K562 (cell line): Measurements from ENCODE around the gene SPATA31C2. TPM values are rescaled to one million over a fixed set of nuclear protein-coding genes. Genes with fewer than 3 reads are reported as not detected.

Experiments used
- ATAC-seq: fragments of 200-7000 bp; cut with Tn5 transposase; 3 replicates; pipeline ENCODE4 v1.9.1; 2020; ENCODE audit warnings: moderate library complexity
- BruUV-seq: library from RNA; stranded (reverse); fragments of 400-500 nt; replicated peaks from 2 replicates; lab custom pipeline; 2021; lab: Mats Ljungman, UMichigan
- CTCF ChIA-PET: fragments of 300-600 bp; formaldehyde crosslinking; extraction: SDS; loops from one replicate; lab custom pipeline; 2021; ENCODE audit warnings: low intra/inter-chr PET ratio; lab: Yijun Ruan, JAX
- POLR2A ChIA-PET: fragments of 300-600, 350-650 bp; sonication (Branson Sonifier 250); formaldehyde crosslinking; extraction: SDS; loops from one replicate; lab custom pipeline; 2021; ENCODE audit warnings: antibody characterized with exemption, inconsistent platforms; lab: Yijun Ruan, JAX
- DNase-seq, 4 experiments: peaks; one replicate each; pipeline versions ENCODE4 v3.0.0 to v3.0.0-alpha.2; 2011 to 2018; ENCODE audit warnings: low spot score in 3 of 4, mixed read lengths in 3 of 4; ENCODE audit errors: extremely low read depth in 1 of 4
- FAIRE-seq: peaks from 2 replicates; lab custom pipeline; 2011; peaks lifted over from hg19 to GRCh38; lab: Jason Lieb, UNC
- H2AFZ ChIP-seq: 2 replicates; pipeline ENCODE4 v1.6.0; 2011; ENCODE audit warnings: low read depth, low read length, control low read depth, inconsistent platforms
- H3K27ac ChIP-seq: fragments of 200-600 bp; 3 replicates; pipeline ENCODE4 v1.8.0; 2011; ENCODE audit warnings: low read depth, mild to moderate bottlenecking, control low read depth, inconsistent platforms, low read length, moderate library complexity, mixed read lengths; ENCODE audit errors: extremely low read depth
- H3K27me3 ChIP-seq, 2 experiments: fragments of 300-600 bp in 1 of 2; 2 replicates in 1 of 2; 3 replicates in 1 of 2; pipeline versions ENCODE4 v1.6.0 to v1.8.0; 2011; ENCODE audit warnings: inconsistent platforms in 2 of 2, low read length in 2 of 2, mild to moderate bottlenecking in 1 of 2, mixed read lengths in 1 of 2, moderate library complexity in 1 of 2; ENCODE audit not compliant: control insufficient read depth in 2 of 2, insufficient read depth in 2 of 2
- H3K36me3 ChIP-seq: fragments of 300-600 bp; 3 replicates; pipeline ENCODE4 v1.8.0; 2011; ENCODE audit warnings: mild to moderate bottlenecking, low read length, inconsistent platforms; ENCODE audit not compliant: control insufficient read depth, insufficient read depth
- H3K4me1 ChIP-seq, 2 experiments: fragments of 200-600 bp in 1 of 2; replicated peaks in 1 of 2; 2 replicates in 1 of 2; 3 replicates in 1 of 2; pipeline versions ENCODE4 v1.5.1 to v1.8.0; 2011; ENCODE audit warnings: inconsistent platforms in 2 of 2, low read length in 2 of 2, mild to moderate bottlenecking in 1 of 2, mixed read lengths in 1 of 2, moderate library complexity in 1 of 2; ENCODE audit not compliant: control insufficient read depth in 2 of 2, insufficient read depth in 2 of 2
- H3K4me2 ChIP-seq: 2 replicates; pipeline ENCODE4 v1.6.1; 2011; ENCODE audit warnings: low read length, control low read depth, inconsistent platforms, mixed read lengths; ENCODE audit not compliant: insufficient read depth
- H3K4me3 ChIP-seq: fragments of 200-600 bp; sonication (generic), shearing (Covaris generic); 2 replicates; pipeline ENCODE4 v1.5.1; 2016; ENCODE audit warnings: control low read depth, inconsistent platforms
- H3K79me2 ChIP-seq: fragments of 200-600 bp; 3 replicates; pipeline ENCODE4 v1.8.0; 2011; ENCODE audit warnings: low read length, inconsistent platforms; ENCODE audit not compliant: control insufficient read depth, insufficient read depth
- H3K9ac ChIP-seq, 2 experiments: 2 replicates each; pipeline versions ENCODE4 v1.6.0 to v1.6.1; 2011; ENCODE audit warnings: low read depth in 2 of 2, low read length in 2 of 2, control low read depth in 1 of 2, inconsistent platforms in 1 of 2, mild to moderate bottlenecking in 1 of 2, mixed read lengths in 1 of 2; ENCODE audit not compliant: insufficient read depth in 1 of 2
- H3K9me1 ChIP-seq: one replicate; pipeline ENCODE4 v1.6.0; 2011; ENCODE audit warnings: inconsistent platforms, mild to moderate bottlenecking, low read length, moderate library complexity; ENCODE audit not compliant: control insufficient read depth, insufficient read depth
- H3K9me3 ChIP-seq: replicated peaks from 2 replicates; pipeline ENCODE4 v1.5.1; 2011; ENCODE audit warnings: low read depth, low read length, inconsistent platforms; ENCODE audit not compliant: control insufficient read depth, insufficient read depth
- H4K20me1 ChIP-seq: replicated peaks from 2 replicates; pipeline ENCODE4 v1.6.1; 2011; ENCODE audit warnings: low read length, inconsistent platforms, mixed read lengths; ENCODE audit not compliant: control insufficient read depth, insufficient read depth
- RBM17 ChIP-seq: fragments of 200-400 bp; formaldehyde crosslinking; IDR thresholded peaks from 2 replicates; pipeline ENCODE4 v1.6.1; 2017; ENCODE audit warnings: low read depth, mild to moderate bottlenecking, low read length, borderline replicate concordance
- SMARCE1 ChIP-seq: fragments of 450-650 bp; IDR thresholded peaks from 2 replicates; pipeline ENCODE4 v1.7.1; 2016; ENCODE audit warnings: mild to moderate bottlenecking
- SOX6 ChIP-seq: fragments of 450-650 bp; IDR thresholded peaks from 2 replicates; pipeline ENCODE4 v1.6.1; 2014; ENCODE audit warnings: mild to moderate bottlenecking
- XRCC5 ChIP-seq: fragments of 200-400 bp; formaldehyde crosslinking; IDR thresholded peaks from 2 replicates; pipeline ENCODE4 v1.6.1; 2017; ENCODE audit warnings: low read depth, mild to moderate bottlenecking, low read length
- ZC3H4 ChIP-seq: sonication (generic); formaldehyde crosslinking; IDR thresholded peaks from 2 replicates; pipeline ENCODE4 v1.9.0; 2021; ENCODE audit warnings: missing genetic modification reagents, borderline replicate concordance
- ZFX ChIP-seq: sonication (generic); formaldehyde crosslinking; IDR thresholded peaks from 2 replicates; pipeline ENCODE4 v1.8.0; 2022; ENCODE audit warnings: mild to moderate bottlenecking, missing genetic modification reagents, moderate library complexity
- WGBS: fragments of 100-300 bp; shearing (Covaris generic); methylation state at CpG from one replicate; pipeline ENCODE4 v1.1.6; 2016; ENCODE audit warnings: low coverage, mixed read lengths; ENCODE audit not compliant: insufficient coverage; ENCODE audit errors: missing lambda C conversion rate; 5-methylcytosine and 5-hydroxymethylcytosine counted together
- in situ Hi-C: fragments of 300-500 bp; cut with MboI; formaldehyde crosslinking; loops from 4 replicates; pipeline ENCODE4 v1.15.0; 2018; ENCODE audit warnings: inconsistent platforms, mixed read lengths
- intact Hi-C: fragments of 100-400 bp; cut with micrococcal nuclease; formaldehyde crosslinking; loops from 2 replicates; pipeline ENCODE4 v1.14.2; 2022
- polyA plus RNA-seq, 8 experiments: library from polyadenylated mRNA; depleted of rRNA in 4 of 8; stranded (reverse) in 5 of 8; unstranded in 3 of 8; fragments of >200 nt; fragmentation: Nextera tagmentation in 2 of 8; fragmentation: Illumina TruSeq in 1 of 8; extraction: Ambion mirVana in 2 of 8; extraction: Trizol in 1 of 8; gene quantifications; 2 replicates each; pipeline versions ENCODE4 v1.2.1 to v1.2.3, GENCODE V29; 2011 to 2014; ENCODE audit warnings: inconsistent platforms in 1 of 8, missing spikeins in 1 of 8
- total RNA-seq, 7 experiments: library from RNA; depleted of rRNA in 6 of 7; stranded (reverse); fragments of >200 nt in 6 of 7; fragmentation: Illumina TruSeq in 2 of 7; extraction: Trizol in 2 of 7; gene quantifications; 2 replicates each; pipeline versions ENCODE4 v1.2.1 to v1.2.3, GENCODE V29; 2011 to 2021; ENCODE audit warnings: low replicate concordance in 1 of 7
- TF ChIP-seq, protein P1 (sequence below): IDR thresholded peaks from 2 replicates; pipeline ENCODE4 v1.6.1; 2016; ENCODE audit warnings: missing genetic modification characterization, missing compliant biosample characterization
- TF ChIP-seq, protein P2 (sequence below): fragments of 250-450 bp; sonication (Bioruptor Pico); IDR thresholded peaks from 2 replicates; pipeline ENCODE4 v1.5.0; 2022; ENCODE audit warnings: mild to moderate bottlenecking

Gene SPATA31C2
- total and polyA plus RNA-seq, 9 of the 15 experiments (the other 6 are each of a cell fraction or from before 2014, with no cell fraction given), result 0.04 to 0.27 (median 0.16) TPM

DNA sequence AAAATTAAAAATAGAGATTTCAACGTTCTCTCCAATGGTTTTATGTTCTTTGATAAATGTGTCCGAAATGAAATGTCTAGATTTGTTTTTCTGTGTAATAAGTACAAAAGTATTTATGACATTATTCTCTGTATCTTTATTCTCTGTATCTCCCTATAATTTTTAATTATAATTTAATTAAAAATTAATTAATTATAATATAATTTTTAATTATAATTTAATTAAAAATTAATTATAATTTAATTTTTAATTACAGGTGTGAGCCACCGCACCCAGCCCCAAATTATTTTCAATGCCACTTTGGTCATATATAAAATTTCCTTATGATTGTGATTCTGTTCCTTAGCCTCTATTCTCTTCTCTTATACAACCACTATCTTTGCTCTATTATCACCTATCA lies 28.2 kb downstream of the SPATA31C2 start:
- ChIA-PET CTCF (no interaction called here), POLR2A (no interaction called here)
- in situ Hi-C loops (loop anchor here (5.0 kb wide), 1 partner anchor 168 kb away; no protein-coding TSS in a partner anchor), intact Hi-C loops (no loop called here)
- no peak overlapping the region for H3K4me3 ChIP-seq
- H3K27me3 ChIP-seq, result 0 out of 5 replicates have a peak, but pooled peaks cover 0 to 6% of the 10 kb centered on the region in 2 experiments
- no peak for TF ChIP-seq RBM17
- TF ChIP-seq XRCC5, result no peak
- TF ChIP-seq, protein P1, sequence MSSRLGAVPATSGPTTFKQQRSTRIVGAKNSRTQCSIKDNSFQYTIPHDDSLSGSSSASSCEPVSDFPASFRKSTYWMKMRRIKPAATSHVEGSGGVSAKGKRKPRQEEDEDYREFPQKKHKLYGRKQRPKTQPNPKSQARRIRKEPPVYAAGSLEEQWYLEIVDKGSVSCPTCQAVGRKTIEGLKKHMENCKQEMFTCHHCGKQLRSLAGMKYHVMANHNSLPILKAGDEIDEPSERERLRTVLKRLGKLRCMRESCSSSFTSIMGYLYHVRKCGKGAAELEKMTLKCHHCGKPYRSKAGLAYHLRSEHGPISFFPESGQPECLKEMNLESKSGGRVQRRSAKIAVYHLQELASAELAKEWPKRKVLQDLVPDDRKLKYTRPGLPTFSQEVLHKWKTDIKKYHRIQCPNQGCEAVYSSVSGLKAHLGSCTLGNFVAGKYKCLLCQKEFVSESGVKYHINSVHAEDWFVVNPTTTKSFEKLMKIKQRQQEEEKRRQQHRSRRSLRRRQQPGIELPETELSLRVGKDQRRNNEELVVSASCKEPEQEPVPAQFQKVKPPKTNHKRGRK, result no peak
- TF ChIP-seq ZFX (CRISPR knock-in tag), result no peak
- TF ChIP-seq ZC3H4 (CRISPR knock-in tag), result no peak
- TF ChIP-seq SMARCE1, result no peak
- TF ChIP-seq, protein P2, sequence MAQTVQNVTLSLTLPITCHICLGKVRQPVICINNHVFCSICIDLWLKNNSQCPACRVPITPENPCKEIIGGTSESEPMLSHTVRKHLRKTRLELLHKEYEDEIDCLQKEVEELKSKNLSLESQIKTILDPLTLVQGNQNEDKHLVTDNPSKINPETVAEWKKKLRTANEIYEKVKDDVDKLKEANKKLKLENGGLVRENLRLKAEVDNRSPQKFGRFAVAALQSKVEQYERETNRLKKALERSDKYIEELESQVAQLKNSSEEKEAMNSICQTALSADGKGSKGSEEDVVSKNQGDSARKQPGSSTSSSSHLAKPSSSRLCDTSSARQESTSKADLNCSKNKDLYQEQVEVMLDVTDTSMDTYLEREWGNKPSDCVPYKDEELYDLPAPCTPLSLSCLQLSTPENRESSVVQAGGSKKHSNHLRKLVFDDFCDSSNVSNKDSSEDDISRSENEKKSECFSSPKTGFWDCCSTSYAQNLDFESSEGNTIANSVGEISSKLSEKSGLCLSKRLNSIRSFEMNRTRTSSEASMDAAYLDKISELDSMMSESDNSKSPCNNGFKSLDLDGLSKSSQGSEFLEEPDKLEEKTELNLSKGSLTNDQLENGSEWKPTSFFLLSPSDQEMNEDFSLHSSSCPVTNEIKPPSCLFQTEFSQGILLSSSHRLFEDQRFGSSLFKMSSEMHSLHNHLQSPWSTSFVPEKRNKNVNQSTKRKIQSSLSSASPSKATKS, result no peak
- TF ChIP-seq SOX6, result no peak
- no peaks in the 10 kb centered on the region for H3K79me2 ChIP-seq
- H3K9ac ChIP-seq, result no peak overlapping the region
- no peaks in the 10 kb centered on the region for H3K36me3 ChIP-seq
- WGBS, result 0% methylated on average over 3 of the region's 3 CpGs
- DNase-seq (no peak), ATAC-seq (no peak), FAIRE-seq (no peak)
- H3K4me2 ChIP-seq, result no peak overlapping the region
- no TSS peak for BruUV-seq
- no peaks in the 10 kb centered on the region; a peak in 1 of 5 replicates for H3K4me1 ChIP-seq
- no peaks in the 10 kb centered on the region for H4K20me1 ChIP-seq
- no peaks in the 10 kb centered on the region for H3K9me3 ChIP-seq
- no peaks in the 10 kb centered on the region for H3K9me1 ChIP-seq
- no peak overlapping the region for H3K27ac ChIP-seq
- no peak overlapping the region for H2AFZ ChIP-seq
